Lower leg skin (tissue), 4 donors: Measurements from ENCODE around the gene MED27. TPM values are rescaled to one million over a fixed set of nuclear protein-coding genes. Genes with fewer than 3 reads are reported as not detected.

ENCODE experiments used
- DNase-seq, 2 donors: peaks; one replicate each; pipeline ENCODE4 v3.0.0-alpha.2; 2019; ENCODE audit warnings: low spot score in 2 of 2
- H3K4me3 ChIP-seq: fragments of 200-600 bp; sonication (generic); 2 replicates; pipeline ENCODE4 v1.5.1; 2017; ENCODE audit warnings: mild to moderate bottlenecking, low read depth; ENCODE audit not compliant: poor library complexity, severe bottlenecking
- POLR2A ChIP-seq, 2 donors: fragments of 450-650 bp; IDR thresholded peaks; one replicate each; pipeline ENCODE4 v1.6.1; 2016 to 2017; ENCODE audit warnings: antibody characterized with exemption in 2 of 2, mild to moderate bottlenecking in 1 of 2, moderate library complexity in 1 of 2
- WGBS, 2 donors: methylation state at CpG; one replicate each; pipeline ENCODE4 v1.1.5; 2018; 5-methylcytosine and 5-hydroxymethylcytosine counted together
- intact Hi-C: fragments of 100-400 bp; cut with DNase I; formaldehyde crosslinking; loops from one replicate; pipeline ENCODE4 v1.15.0; 2023; ENCODE audit warnings: low total_unique reads
- total RNA-seq, 4 donors: library from RNA; depleted of rRNA; stranded (reverse); fragments of >200 nt; gene quantifications; one replicate each; pipeline ENCODE4 v1.1.0, GENCODE V29; 2016
- TF ChIP-seq, protein P1 (sequence below), 3 donors: fragments of 450-650 bp; IDR thresholded peaks; one replicate each; pipeline ENCODE4 v1.5.1; 2016; ENCODE audit warnings: antibody characterized with exemption in 3 of 3, mild to moderate bottlenecking in 3 of 3, moderate library complexity in 2 of 3

The MED27 gene
- total RNA-seq, 4 donors from 2014 or later, result 15.4 to 20.3 (median 16.5) TPM

- intact Hi-C loops, result no loop called here
- 44 to 51% methylated on average over 20 to 21 of the region's 22 CpGs for WGBS, 2 donors
- no peak for DNase-seq
- TF ChIP-seq, protein P1, sequence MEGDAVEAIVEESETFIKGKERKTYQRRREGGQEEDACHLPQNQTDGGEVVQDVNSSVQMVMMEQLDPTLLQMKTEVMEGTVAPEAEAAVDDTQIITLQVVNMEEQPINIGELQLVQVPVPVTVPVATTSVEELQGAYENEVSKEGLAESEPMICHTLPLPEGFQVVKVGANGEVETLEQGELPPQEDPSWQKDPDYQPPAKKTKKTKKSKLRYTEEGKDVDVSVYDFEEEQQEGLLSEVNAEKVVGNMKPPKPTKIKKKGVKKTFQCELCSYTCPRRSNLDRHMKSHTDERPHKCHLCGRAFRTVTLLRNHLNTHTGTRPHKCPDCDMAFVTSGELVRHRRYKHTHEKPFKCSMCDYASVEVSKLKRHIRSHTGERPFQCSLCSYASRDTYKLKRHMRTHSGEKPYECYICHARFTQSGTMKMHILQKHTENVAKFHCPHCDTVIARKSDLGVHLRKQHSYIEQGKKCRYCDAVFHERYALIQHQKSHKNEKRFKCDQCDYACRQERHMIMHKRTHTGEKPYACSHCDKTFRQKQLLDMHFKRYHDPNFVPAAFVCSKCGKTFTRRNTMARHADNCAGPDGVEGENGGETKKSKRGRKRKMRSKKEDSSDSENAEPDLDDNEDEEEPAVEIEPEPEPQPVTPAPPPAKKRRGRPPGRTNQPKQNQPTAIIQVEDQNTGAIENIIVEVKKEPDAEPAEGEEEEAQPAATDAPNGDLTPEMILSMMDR (IDR thresholded peaks at IDR 0.05), result no peak
- TF ChIP-seq POLR2A (IDR thresholded peaks at IDR 0.05), result no peak
- H3K4me3 ChIP-seq, result no peak overlapping the region
Measured at GRCh38 chr9:131838530-131839280, 241.0 kb downstream of the MED27 start.

DNA sequence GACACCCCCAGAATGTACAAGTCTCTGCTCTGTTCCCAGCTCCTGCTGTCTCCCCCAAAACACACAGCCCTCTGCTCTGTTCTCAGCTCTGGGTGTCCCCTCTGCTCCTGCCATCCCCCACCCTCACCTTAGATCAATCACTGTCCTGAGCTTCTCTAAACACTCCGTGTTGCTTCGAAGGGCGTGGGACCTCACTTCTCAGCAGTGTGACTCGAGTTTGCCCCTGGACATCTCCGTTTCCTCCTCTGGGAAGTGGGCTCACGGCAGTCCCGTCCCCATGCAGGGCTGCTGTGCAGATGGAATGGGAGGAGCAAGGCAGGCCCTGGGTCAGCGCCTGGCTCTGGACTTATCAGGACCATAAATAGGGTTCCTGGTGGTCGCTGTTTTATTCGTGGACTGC, 241.8 kb downstream of the MED27 start:
- intact Hi-C loops, result no loop called here
- TF ChIP-seq, protein P1 (IDR thresholded peaks at IDR 0.05), result no peak
- no peak for TF ChIP-seq POLR2A (IDR thresholded peaks at IDR 0.05)
- DNase-seq, result no peak
- no peak overlapping the region for H3K4me3 ChIP-seq
- WGBS, 2 donors, result 39 to 50% methylated on average over 10 of the region's 10 CpGs

DNA sequence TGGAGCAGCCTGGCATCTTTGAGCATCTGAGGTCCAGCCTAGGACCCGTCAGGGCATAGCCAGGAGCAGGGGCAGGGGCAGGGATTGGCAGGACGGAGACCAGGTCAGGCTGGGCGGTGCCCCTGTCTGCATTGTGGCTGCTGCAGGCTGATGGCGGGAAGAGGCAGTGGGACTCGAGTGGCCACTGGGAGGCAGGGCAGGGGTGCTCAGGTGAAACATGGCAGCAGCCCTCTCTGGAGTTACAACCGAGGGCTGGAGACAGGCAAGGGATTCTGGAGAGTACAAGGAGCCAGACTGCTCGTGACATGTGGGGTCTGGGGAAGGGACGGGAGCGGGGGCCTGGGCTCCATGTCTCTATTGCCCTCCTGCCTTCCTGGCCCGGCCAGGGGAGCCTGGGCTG, 242.4 kb downstream of the MED27 start:
- no peak overlapping the region for H3K4me3 ChIP-seq
- TF ChIP-seq, protein P1 (IDR thresholded peaks at IDR 0.05), result no peak
- no peak for TF ChIP-seq POLR2A (IDR thresholded peaks at IDR 0.05)
- intact Hi-C loops, result no loop called here
- WGBS, 2 donors, result 63 to 73% methylated on average over 10 of the region's 10 CpGs
- DNase-seq, result no peak

- DNase-seq, result no peak
- TF ChIP-seq, protein P1 (IDR thresholded peaks at IDR 0.05), result no peak
- no peak for TF ChIP-seq POLR2A (IDR thresholded peaks at IDR 0.05)
- intact Hi-C loops, result no loop called here
- H3K4me3 ChIP-seq, result no peak overlapping the region
- 91 to 93% methylated on average over 14 to 17 of the region's 17 CpGs for WGBS, 2 donors
Measured at GRCh38 chr9:131836607-131837315, 242.9 kb downstream of the MED27 start.

DNA sequence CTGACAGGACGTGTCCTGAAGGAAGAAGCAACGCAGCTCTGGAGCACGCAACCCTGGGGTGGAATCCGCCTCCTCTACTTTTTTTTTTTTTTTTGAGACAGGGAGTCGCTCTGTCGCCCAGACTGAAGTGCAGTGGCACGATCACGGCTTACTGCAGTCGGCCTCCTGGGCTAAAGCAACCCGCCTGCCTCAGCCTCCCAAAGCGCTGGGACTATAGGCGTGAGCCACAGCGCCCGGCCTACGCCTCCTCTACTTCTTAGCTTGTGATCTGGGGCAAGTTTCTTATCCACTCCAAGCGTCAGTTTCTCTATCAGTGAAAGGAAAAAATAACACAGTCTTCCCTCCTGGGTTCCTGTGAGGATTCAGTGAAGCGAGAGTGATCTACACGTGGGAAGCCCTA, 243.6 kb downstream of the MED27 start:
- intact Hi-C loops, result no loop called here
- H3K4me3 ChIP-seq, result no peak overlapping the region
- 86 to 87% methylated on average over 18 of the region's 18 CpGs for WGBS, 2 donors
- no peak for DNase-seq
- TF ChIP-seq, protein P1 (IDR thresholded peaks at IDR 0.05), result no peak
- no peak for TF ChIP-seq POLR2A (IDR thresholded peaks at IDR 0.05)
